Hepatocyte (in vitro differentiated cells): ENCODE measurements around the gene ANGPTL1. TPM values are rescaled to one million over a fixed set of nuclear protein-coding genes. Genes with fewer than 3 reads are reported as not detected.

Experiments
- DNase-seq: peaks from one replicate; pipeline ENCODE4 v3.0.0-alpha.2; 2016; ENCODE audit warnings: low spot score
- H2AFZ ChIP-seq: fragments of 200-600 bp; sonication (generic); 2 replicates; pipeline ENCODE4 v1.6.0; 2016; ENCODE audit warnings: antibody characterized with exemption, mild to moderate bottlenecking
- H3K27ac ChIP-seq: fragments of 200-600 bp; sonication (generic); 2 replicates; pipeline ENCODE4 v1.5.1; 2016; ENCODE audit warnings: mild to moderate bottlenecking
- H3K27me3 ChIP-seq: fragments of 200-600 bp; sonication (generic); 2 replicates; pipeline ENCODE4 v1.6.1; 2016
- H3K36me3 ChIP-seq: fragments of 200-600 bp; sonication (generic); replicated peaks from 2 replicates; pipeline ENCODE4 v1.5.1; 2016; ENCODE audit warnings: low read depth; ENCODE audit not compliant: insufficient read depth
- H3K4me1 ChIP-seq: fragments of 200-600 bp; sonication (generic); 2 replicates; pipeline ENCODE4 v1.5.1; 2016; ENCODE audit warnings: mild to moderate bottlenecking, moderate library complexity; ENCODE audit not compliant: insufficient read depth
- H3K4me2 ChIP-seq: fragments of 200-600 bp; sonication (generic); 2 replicates; pipeline ENCODE4 v1.6.0; 2016
- H3K4me3 ChIP-seq: fragments of 200-600 bp; sonication (generic); 2 replicates; pipeline ENCODE4 v1.5.1; 2016; ENCODE audit warnings: mild to moderate bottlenecking
- H3K79me2 ChIP-seq: fragments of 200-600 bp; sonication (generic); 2 replicates; pipeline ENCODE4 v1.6.0; 2017; ENCODE audit warnings: mild to moderate bottlenecking
- H3K9me2 ChIP-seq: fragments of 200-600 bp; sonication (generic); replicated peaks from 2 replicates; pipeline ENCODE4 v1.6.0; 2017; ENCODE audit warnings: mild to moderate bottlenecking; ENCODE audit not compliant: insufficient read depth
- H3K9me3 ChIP-seq: fragments of 200-600 bp; sonication (generic); 2 replicates; pipeline ENCODE4 v1.5.1; 2016; ENCODE audit warnings: low read depth, mild to moderate bottlenecking
- H4K20me1 ChIP-seq: fragments of 200-600 bp; sonication (generic); 2 replicates; pipeline ENCODE4 v1.6.0; 2016; ENCODE audit warnings: mild to moderate bottlenecking; ENCODE audit not compliant: insufficient read depth, poor library complexity, severe bottlenecking
- EZH2 ChIP-seq: fragments of 200-600 bp; sonication (generic); IDR thresholded peaks from 2 replicates; pipeline ENCODE4 v1.6.1; 2016; ENCODE audit warnings: antibody characterized with exemption, mild to moderate bottlenecking, borderline replicate concordance
- EZH2phosphoT487 ChIP-seq: fragments of 200-600 bp; sonication (generic); IDR thresholded peaks from one replicate; pipeline ENCODE4 v1.6.1; 2018; ENCODE audit warnings: antibody characterized with exemption, mild to moderate bottlenecking, low read depth, moderate library complexity; ENCODE audit not compliant: unreplicated experiment, severe bottlenecking
- WGBS: methylation state at CpG from one replicate; pipeline ENCODE4 v1.1.6; 2016; ENCODE audit warnings: low lambda C conversion rate; ENCODE audit errors: missing lambda C conversion rate; 5-methylcytosine and 5-hydroxymethylcytosine counted together
- polyA plus RNA-seq: library from polyadenylated mRNA; unstranded; fragments of >200 nt; fragmentation: Nextera tagmentation; extraction: Ambion mirVana; gene quantifications from 2 replicates; pipeline ENCODE4 v1.2.1, GENCODE V29; 2016
- total RNA-seq: library from RNA; depleted of rRNA; stranded (reverse); fragments of >200 nt; gene quantifications from 2 replicates; pipeline ENCODE4 v1.2.3, GENCODE V29; 2014
- TF ChIP-seq, protein P1 (sequence below): fragments of 200-600 bp; sonication (generic); IDR thresholded peaks from 2 replicates; pipeline ENCODE4 v1.5.1; 2016; ENCODE audit warnings: antibody characterized with exemption, mild to moderate bottlenecking; ENCODE audit not compliant: poor library complexity

ANGPTL1 gene
- total and polyA plus RNA-seq, 2 experiments from 2014 or later, result 34.3 to 63.6 TPM

DNA sequence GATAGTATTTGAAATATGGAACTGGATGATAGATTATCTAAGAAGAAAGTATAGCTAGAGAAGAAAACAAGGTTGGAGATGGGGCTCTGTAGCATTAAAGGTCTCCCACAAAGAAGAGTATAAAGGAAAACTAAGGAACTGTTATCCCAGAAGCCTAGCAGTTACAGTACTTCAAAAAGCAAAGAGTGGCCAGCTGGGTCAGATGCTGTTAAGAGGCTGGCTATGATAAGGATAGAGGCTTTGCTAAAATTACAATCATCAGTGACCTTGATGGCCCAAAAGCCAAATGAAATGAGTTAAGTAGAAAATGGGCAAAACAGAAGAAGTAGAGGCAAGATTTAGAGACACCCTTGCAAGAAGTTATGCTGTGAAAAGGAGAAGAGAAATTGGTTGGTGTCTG is 25.1 kb upstream of the ANGPTL1 start:
- Histone ChIP-seq H3K4me1 (no peaks in the 10 kb centered on the region), H3K4me3 (no peak overlapping the region), H2AFZ (no peak overlapping the region), H3K36me3 (no peaks in the 10 kb centered on the region), H3K4me2 (no peak overlapping the region), H3K9me3 (no peaks in the 10 kb centered on the region), H3K27ac (no peak overlapping the region), H4K20me1 (no peaks in the 10 kb centered on the region), H3K9me2 (no peaks in the 10 kb centered on the region), H3K27me3 (no peaks in the 10 kb centered on the region), H3K79me2 (no peaks in the 10 kb centered on the region)
- no peak for DNase-seq
- TF ChIP-seq, protein P1, sequence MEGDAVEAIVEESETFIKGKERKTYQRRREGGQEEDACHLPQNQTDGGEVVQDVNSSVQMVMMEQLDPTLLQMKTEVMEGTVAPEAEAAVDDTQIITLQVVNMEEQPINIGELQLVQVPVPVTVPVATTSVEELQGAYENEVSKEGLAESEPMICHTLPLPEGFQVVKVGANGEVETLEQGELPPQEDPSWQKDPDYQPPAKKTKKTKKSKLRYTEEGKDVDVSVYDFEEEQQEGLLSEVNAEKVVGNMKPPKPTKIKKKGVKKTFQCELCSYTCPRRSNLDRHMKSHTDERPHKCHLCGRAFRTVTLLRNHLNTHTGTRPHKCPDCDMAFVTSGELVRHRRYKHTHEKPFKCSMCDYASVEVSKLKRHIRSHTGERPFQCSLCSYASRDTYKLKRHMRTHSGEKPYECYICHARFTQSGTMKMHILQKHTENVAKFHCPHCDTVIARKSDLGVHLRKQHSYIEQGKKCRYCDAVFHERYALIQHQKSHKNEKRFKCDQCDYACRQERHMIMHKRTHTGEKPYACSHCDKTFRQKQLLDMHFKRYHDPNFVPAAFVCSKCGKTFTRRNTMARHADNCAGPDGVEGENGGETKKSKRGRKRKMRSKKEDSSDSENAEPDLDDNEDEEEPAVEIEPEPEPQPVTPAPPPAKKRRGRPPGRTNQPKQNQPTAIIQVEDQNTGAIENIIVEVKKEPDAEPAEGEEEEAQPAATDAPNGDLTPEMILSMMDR, result no peak
- no peak for TF ChIP-seq EZH2
- no peak for TF ChIP-seq EZH2phosphoT487

GRCh38 chr1:178886551-178886950 is 15.7 kb upstream of the ANGPTL1 start:
- H3K27me3 ChIP-seq, result no peaks in the 10 kb centered on the region
- H3K9me3 ChIP-seq, result no peaks in the 10 kb centered on the region
- no peak overlapping the region for H3K4me3 ChIP-seq
- WGBS, result 93% methylated on average over 2 of the region's 2 CpGs
- no peak overlapping the region for H3K4me2 ChIP-seq
- H3K36me3 ChIP-seq, result no peaks in the 10 kb centered on the region
- H2AFZ ChIP-seq, result no peak overlapping the region
- H3K27ac ChIP-seq, result no peak overlapping the region
- H3K9me2 ChIP-seq, result no peaks in the 10 kb centered on the region
- no peaks in the 10 kb centered on the region for H3K79me2 ChIP-seq
- no peaks in the 10 kb centered on the region for H3K4me1 ChIP-seq
- no peaks in the 10 kb centered on the region for H4K20me1 ChIP-seq
- no peak for DNase-seq
- no peak for TF ChIP-seq EZH2phosphoT487
- TF ChIP-seq, protein P1, result no peak
- no peak for TF ChIP-seq EZH2

GRCh38 chr1:178885869-178886268 is 15.0 kb upstream of the ANGPTL1 start:
- Histone ChIP-seq H3K9me2 (no peaks in the 10 kb centered on the region), H3K4me2 (no peak overlapping the region), H3K9me3 (no peaks in the 10 kb centered on the region), H3K4me1 (no peaks in the 10 kb centered on the region), H3K4me3 (no peak overlapping the region), H3K27ac (no peak overlapping the region), H3K36me3 (no peaks in the 10 kb centered on the region), H3K79me2 (no peaks in the 10 kb centered on the region), H3K27me3 (no peaks in the 10 kb centered on the region), H4K20me1 (no peaks in the 10 kb centered on the region), H2AFZ (no peak overlapping the region)
- 90% methylated on average over 4 of the region's 4 CpGs for WGBS
- no peak for DNase-seq
- TF ChIP-seq EZH2, result no peak
- TF ChIP-seq, protein P1, result no peak
- TF ChIP-seq EZH2phosphoT487, result no peak

DNA sequence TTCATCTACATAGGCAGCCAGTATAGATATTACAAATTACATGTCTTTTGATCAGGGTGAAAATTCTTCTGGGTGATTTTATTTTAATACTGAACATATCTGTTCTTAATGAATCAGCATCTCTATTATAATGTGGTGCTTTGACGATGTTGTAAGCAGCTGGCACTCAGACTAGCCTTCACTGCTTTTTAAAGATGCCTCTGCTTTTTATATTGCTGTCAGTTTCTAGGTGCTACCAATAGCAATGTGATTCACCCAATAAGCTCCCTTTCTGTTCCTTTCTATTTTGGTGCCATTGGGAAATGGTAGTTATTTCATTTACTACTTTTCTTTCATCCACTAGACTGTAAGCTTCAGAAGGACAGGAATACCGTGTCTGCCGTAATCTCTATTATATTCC is 11.1 kb upstream of the ANGPTL1 start:
- Histone ChIP-seq H3K4me2 (no peak overlapping the region), H3K4me3 (no peak overlapping the region), H3K9me3 (no peaks in the 10 kb centered on the region), H3K4me1 (no peaks in the 10 kb centered on the region), H3K27me3 (no peaks in the 10 kb centered on the region), H2AFZ (no peak overlapping the region), H3K36me3 (no peaks in the 10 kb centered on the region), H3K9me2 (no peaks in the 10 kb centered on the region), H4K20me1 (no peaks in the 10 kb centered on the region), H3K79me2 (no peaks in the 10 kb centered on the region), H3K27ac (no peak overlapping the region)
- no peak for TF ChIP-seq EZH2
- TF ChIP-seq EZH2phosphoT487, result no peak
- TF ChIP-seq, protein P1, result no peak
- DNase-seq, result no peak
- 97% methylated on average over 3 of the region's 3 CpGs for WGBS
